B cell (primary cell): ENCODE measurements around the gene ANKRD42.

Source experiments
- CTCF ChIP-seq: fragments of 200-600 bp; IDR thresholded peaks from one replicate; pipeline ENCODE4 v1.8.0; 2022; ENCODE audit warnings: antibody characterized with exemption, mild to moderate bottlenecking
- EZH2 ChIP-seq: IDR thresholded peaks from 2 replicates; pipeline ENCODE4 v1.6.1; 2012; ENCODE audit warnings: borderline replicate concordance, low read depth, mild to moderate bottlenecking, moderate library complexity, low read length; ENCODE audit not compliant: insufficient read depth, poor library complexity, severe bottlenecking

GRCh38 chr11:83185767-83186166 lies 7.7 kb upstream of the ANKRD42 start:
- TF ChIP-seq EZH2, result no peak
- TF ChIP-seq CTCF, result no peak
